WTC11 (cell line): ENCODE measurements around the gene RIPK3. TPM values are rescaled to one million over a fixed set of nuclear protein-coding genes. Genes with fewer than 3 reads are reported as not detected.

Experiments used
- ATAC-seq: fragments of 200-7000 bp; cut with Tn5 transposase; 2 replicates; pipeline ENCODE4 v1.10.0; 2021; ENCODE audit warnings: mild to moderate bottlenecking, moderate library complexity
- CTCF ChIA-PET: fragments of 300-600 bp; sonication (Branson Sonifier 250); formaldehyde crosslinking; loops from one replicate; lab custom pipeline; 2021; ENCODE audit warnings: antibody characterized with exemption; lab: Charles Lee
- POLR2A ChIA-PET: fragments of 350-600 bp; sonication (Branson Sonifier 250); formaldehyde crosslinking; loops from one replicate; lab custom pipeline; 2021; ENCODE audit warnings: antibody characterized with exemption; lab: Charles Lee
- DNase-seq: peaks from one replicate; pipeline ENCODE4 v3.0.0; 2021; ENCODE audit warnings: low spot score
- H3K27ac Mint-ChIP-seq: 2 replicates; pipeline ENCODE4 v1.8.0; 2021; ENCODE audit warnings: mixed read lengths
- H3K27me3 Mint-ChIP-seq: 2 replicates; pipeline ENCODE4 v1.8.0; 2021; ENCODE audit warnings: low read depth, mild to moderate bottlenecking, moderate library complexity, mixed read lengths
- H3K36me3 Mint-ChIP-seq: 2 replicates; pipeline ENCODE4 v1.8.0; 2021; ENCODE audit warnings: mixed read lengths
- H3K4me1 Mint-ChIP-seq: 2 replicates; pipeline ENCODE4 v1.8.0; 2022; ENCODE audit warnings: mixed read lengths
- H3K4me3 Mint-ChIP-seq: 2 replicates; pipeline ENCODE4 v1.8.0; 2021; ENCODE audit warnings: mild to moderate bottlenecking, moderate library complexity, mixed read lengths
- H3K9me3 Mint-ChIP-seq: 2 replicates; pipeline ENCODE4 v1.8.0; 2021; ENCODE audit warnings: mixed read lengths
- AFF4 ChIP-seq: sonication (generic); formaldehyde crosslinking; IDR thresholded peaks from 2 replicates; pipeline ENCODE4 v1.8.1; 2023; ENCODE audit warnings: mild to moderate bottlenecking, missing genetic modification reagents, borderline replicate concordance
- AR ChIP-seq: fragments of 250-450 bp; sonication (Bioruptor Pico); IDR thresholded peaks from 2 replicates; pipeline ENCODE4 v1.9.0; 2021; ENCODE audit warnings: mild to moderate bottlenecking
- CBFB ChIP-seq: sonication (generic); formaldehyde crosslinking; IDR thresholded peaks from 2 replicates; pipeline ENCODE4 v1.8.1; 2022; ENCODE audit warnings: mild to moderate bottlenecking, low read depth, missing genetic modification reagents
- E2F1 ChIP-seq: sonication (generic); formaldehyde crosslinking; IDR thresholded peaks from 2 replicates; pipeline ENCODE4 v1.8.0; 2022; ENCODE audit warnings: mild to moderate bottlenecking, missing genetic modification reagents
- E2F5 ChIP-seq: sonication (generic); formaldehyde crosslinking; IDR thresholded peaks from 2 replicates; pipeline ENCODE4 v1.8.1; 2022; ENCODE audit warnings: mild to moderate bottlenecking, moderate library complexity, missing genetic modification reagents
- ELF4 ChIP-seq: sonication (generic); formaldehyde crosslinking; IDR thresholded peaks from 2 replicates; pipeline ENCODE4 v1.8.1; 2022; ENCODE audit warnings: low read depth, mild to moderate bottlenecking, moderate library complexity, missing genetic modification reagents
- ESRRA ChIP-seq: sonication (generic); formaldehyde crosslinking; IDR thresholded peaks from 2 replicates; pipeline ENCODE4 v1.8.1; 2022; ENCODE audit warnings: mild to moderate bottlenecking, missing genetic modification reagents, borderline replicate concordance
- HMGA2 ChIP-seq: fragments of 250-450 bp; sonication (Bioruptor Pico); IDR thresholded peaks from 2 replicates; pipeline ENCODE4 v1.4.0; 2021; ENCODE audit warnings: mild to moderate bottlenecking, moderate library complexity
- JAZF1 ChIP-seq: fragments of 250-450 bp; sonication (Bioruptor Pico); IDR thresholded peaks from 2 replicates; pipeline ENCODE4 v1.9.0; 2021; ENCODE audit warnings: moderate library complexity, mild to moderate bottlenecking, inconsistent platforms
- PRRX2 ChIP-seq: fragments of 250-450 bp; sonication (Bioruptor Pico); IDR thresholded peaks from 2 replicates; pipeline ENCODE4 v1.8.0; 2021; ENCODE audit warnings: mild to moderate bottlenecking
- SOX15 ChIP-seq: fragments of 250-450 bp; sonication (Bioruptor Pico); IDR thresholded peaks from 2 replicates; pipeline ENCODE4 v1.9.0; 2021; ENCODE audit warnings: mild to moderate bottlenecking
- TEAD1 ChIP-seq: sonication (generic); formaldehyde crosslinking; IDR thresholded peaks from 2 replicates; pipeline ENCODE4 v1.8.0; 2022; ENCODE audit warnings: mild to moderate bottlenecking, missing genetic modification reagents
- ZBTB21 ChIP-seq: sonication (generic); formaldehyde crosslinking; IDR thresholded peaks from 2 replicates; pipeline ENCODE4 v1.8.1; 2023; ENCODE audit warnings: mild to moderate bottlenecking, missing genetic modification reagents, borderline replicate concordance
- ZNF138 ChIP-seq: sonication (generic); formaldehyde crosslinking; conservative IDR thresholded peaks from 2 replicates; pipeline ENCODE4 v1.8.1; 2022; ENCODE audit warnings: mild to moderate bottlenecking, moderate library complexity, missing genetic modification reagents
- ZNF263 ChIP-seq: sonication (generic); formaldehyde crosslinking; IDR thresholded peaks from 2 replicates; pipeline ENCODE4 v1.8.1; 2022; ENCODE audit warnings: low read depth, mild to moderate bottlenecking, moderate library complexity, missing genetic modification reagents
- ZNF423 ChIP-seq: fragments of 250-450 bp; sonication (Bioruptor Pico); IDR thresholded peaks from 2 replicates; pipeline ENCODE4 v2.1.2; 2022; ENCODE audit warnings: mild to moderate bottlenecking, moderate library complexity
- ZNF532 ChIP-seq: fragments of 250-450 bp; sonication (Bioruptor Pico); IDR thresholded peaks from 2 replicates; pipeline ENCODE4 v1.9.0; 2021; ENCODE audit warnings: mild to moderate bottlenecking, borderline replicate concordance
- total RNA-seq: library from RNA; stranded (reverse); gene quantifications from 3 replicates; pipeline ENCODE4 v1.2.3, GENCODE V29; 2021

RIPK3 gene
- total RNA-seq, 1 experiment from 2014 or later = 0.83 TPM

GRCh38 chr14:24329736-24330135 is 10.1 kb downstream of the RIPK3 start:
- H3K4me1 Mint-ChIP-seq = peaks cover 13% of the 10 kb centered on the region
- no peaks in the 10 kb centered on the region for H3K9me3 Mint-ChIP-seq
- no peaks in the 10 kb centered on the region for H3K36me3 Mint-ChIP-seq
- H3K27me3 Mint-ChIP-seq = peaks cover 88% of the 10 kb centered on the region
- ATAC-seq (no peak), DNase-seq (no peak)
- ChIA-PET CTCF (interaction anchor here (1.1 to 17.1 kb wide), 2 partner anchors 36 to 98 kb away, joined by 6 to 518 read pairs; partner anchors contain the start of genes CBLN3 and KHNYN), POLR2A (no interaction called here)
- TF ChIP-seq E2F5 (CRISPR knock-in tag) (no peak), TEAD1 (CRISPR knock-in tag) (no peak), SOX15 (CRISPR knock-in tag) (no peak), HMGA2 (CRISPR knock-in tag) (no peak), ZNF138 (CRISPR knock-in tag) (no peak), AR (CRISPR knock-in tag) (no peak), ZBTB21 (CRISPR knock-in tag) (no peak), AFF4 (no peak), ESRRA (CRISPR knock-in tag) (no peak), ZNF532 (no peak), ELF4 (no peak)
- no peak overlapping the region for H3K4me3 Mint-ChIP-seq
- no peak overlapping the region for H3K27ac Mint-ChIP-seq

- H3K9me3 Mint-ChIP-seq = no peaks in the 10 kb centered on the region
- peaks cover 13% of the 10 kb centered on the region for H3K4me1 Mint-ChIP-seq
- ATAC-seq (no peak), DNase-seq (no peak)
- TF ChIP-seq CBFB (CRISPR knock-in tag) = no peak
- TF ChIP-seq ZNF423 (CRISPR knock-in tag) = no peak
- TF ChIP-seq E2F1 (CRISPR knock-in tag) = no peak
- no peak for TF ChIP-seq ZNF263
- TF ChIP-seq JAZF1 (CRISPR knock-in tag) = no peak
- no peak for TF ChIP-seq PRRX2 (CRISPR knock-in tag)
- no peak overlapping the region for H3K4me3 Mint-ChIP-seq
- no peaks in the 10 kb centered on the region for H3K36me3 Mint-ChIP-seq
- ChIA-PET CTCF (interaction anchor here (0.6 to 17.1 kb wide), 8 partner anchors 11 to 113 kb away, joined by 3 to 518 read pairs (median 4); partner anchors contain the start of genes CBLN3, KHNYN, LTB4R2 and RIPK3), POLR2A (no interaction called here)
- no peak overlapping the region for H3K27ac Mint-ChIP-seq
- peaks cover 82% of the 10 kb centered on the region for H3K27me3 Mint-ChIP-seq
These were observed 10.6 kb downstream of the RIPK3 start for GRCh38 chr14:24329073-24329663.
